Measurements from ENCODE around the gene AKAP7.
A peak's percentile ranks its signal among the peaks of the same experiment; 100 is the strongest.

Gene AKAP7

GRCh38 chr6:131134220-131134979 is 867 bp upstream of the AKAP7 start:
- H3K4me1 ChIP-seq (ENCODE audit: control insufficient read depth, insufficient read depth, low read length) = peaks cover 14% of the 10 kb centered on the region; the same call in 1 of the 2 replicates
- H3K27ac ChIP-seq (ENCODE audit: low read depth, low read length) = peak overlapping the region; percentile 77
- peak overlapping the region; percentile 68; the same call in 1 of the 2 replicates for H3K9ac ChIP-seq (ENCODE audit: low read depth, low read length)
- H3K27me3 ChIP-seq (ENCODE audit: control insufficient read depth, insufficient read depth, low read length) = peaks cover 22% of the 10 kb centered on the region
- no peaks in the 10 kb centered on the region for H3K9me3 ChIP-seq (ENCODE audit: control insufficient read depth, insufficient read depth, low read length)
- peak overlapping the region; percentile 69 for H3K4me3 ChIP-seq (ENCODE audit: low read depth, low read length)
- no peaks in the 10 kb centered on the region for H3K36me3 ChIP-seq (ENCODE audit: control insufficient read depth, insufficient read depth, low read length)

- peak overlapping the region; percentile 69 for H3K4me3 ChIP-seq (ENCODE audit: low read depth, low read length)
- H3K36me3 ChIP-seq (ENCODE audit: control insufficient read depth, insufficient read depth, low read length) = no peaks in the 10 kb centered on the region
- H3K27ac ChIP-seq (ENCODE audit: low read depth, low read length) = peak overlapping the region; percentile 77
- H3K4me1 ChIP-seq (ENCODE audit: control insufficient read depth, insufficient read depth, low read length) = peaks cover 14% of the 10 kb centered on the region; the same call in 1 of the 2 replicates
- no peaks in the 10 kb centered on the region for H3K9me3 ChIP-seq (ENCODE audit: control insufficient read depth, insufficient read depth, low read length)
- peaks cover 22% of the 10 kb centered on the region for H3K27me3 ChIP-seq (ENCODE audit: control insufficient read depth, insufficient read depth, low read length)
- H3K9ac ChIP-seq (ENCODE audit: low read depth, low read length) = peak overlapping the region; percentile 68
Observed at GRCh38 chr6:131134980-131135243, 355 bp upstream of the AKAP7 start.

GRCh38 chr6:131136021-131136786 is 937 bp downstream of the AKAP7 start:
- Histone ChIP-seq H3K4me3 (ENCODE audit: low read depth, low read length) (peak overlapping the region; percentile 69), H3K36me3 (ENCODE audit: control insufficient read depth, insufficient read depth, low read length) (no peaks in the 10 kb centered on the region), H3K9ac (ENCODE audit: low read depth, low read length) (peak overlapping the region; percentile 43), H3K4me1 (ENCODE audit: control insufficient read depth, insufficient read depth, low read length) (peaks cover 14% of the 10 kb centered on the region; the same call in 1 of the 2 replicates), H3K9me3 (ENCODE audit: control insufficient read depth, insufficient read depth, low read length) (no peaks in the 10 kb centered on the region), H3K27me3 (ENCODE audit: control insufficient read depth, insufficient read depth, low read length) (peaks cover 22% of the 10 kb centered on the region), H3K27ac (ENCODE audit: low read depth, low read length) (peak overlapping the region; percentile 36)

- no peak overlapping the region for H3K4me3 ChIP-seq (ENCODE audit: low read depth, low read length)
- no peak overlapping the region for H3K9ac ChIP-seq (ENCODE audit: low read depth, low read length)
Observed at GRCh38 chr6:131139599-131139998, 4.3 kb downstream of the AKAP7 start.

GRCh38 chr6:131143319-131143718 is 8.1 kb downstream of the AKAP7 start:
- no peak overlapping the region for H3K27ac ChIP-seq (ENCODE audit: low read depth, low read length)
- no peaks in the 10 kb centered on the region for H3K4me1 ChIP-seq (ENCODE audit: control insufficient read depth, insufficient read depth, low read length)
- H3K36me3 ChIP-seq (ENCODE audit: control insufficient read depth, insufficient read depth, low read length) = no peaks in the 10 kb centered on the region
- no peaks in the 10 kb centered on the region for H3K27me3 ChIP-seq (ENCODE audit: control insufficient read depth, insufficient read depth, low read length)
- H3K9me3 ChIP-seq (ENCODE audit: control insufficient read depth, insufficient read depth, low read length) = 0 out of 2 replicates have a peak, but pooled peaks cover 3% of the 10 kb centered on the region
- H3K9ac ChIP-seq (ENCODE audit: low read depth, low read length) = no peak overlapping the region
- no peak overlapping the region for H3K4me3 ChIP-seq (ENCODE audit: low read depth, low read length)

More at GRCh38 chr6:131139599-131139998, 4.3 kb downstream of the AKAP7 start:
- Histone ChIP-seq H3K9me3 (ENCODE audit: control insufficient read depth, insufficient read depth, low read length) (0 out of 2 replicates have a peak, but pooled peaks cover 3% of the 10 kb centered on the region), H3K4me1 (ENCODE audit: control insufficient read depth, insufficient read depth, low read length) (peaks cover 12% of the 10 kb centered on the region; the same call in 1 of the 2 replicates), H3K27ac (ENCODE audit: low read depth, low read length) (no peak overlapping the region), H3K36me3 (ENCODE audit: control insufficient read depth, insufficient read depth, low read length) (no peaks in the 10 kb centered on the region), H3K27me3 (ENCODE audit: control insufficient read depth, insufficient read depth, low read length) (peaks cover 15% of the 10 kb centered on the region)

GRCh38 chr6:131146865-131147264 is 11.6 kb downstream of the AKAP7 start:
- Histone ChIP-seq H3K9me3 (ENCODE audit: control insufficient read depth, insufficient read depth, low read length) (0 out of 2 replicates have a peak, but pooled peaks cover 3% of the 10 kb centered on the region), H3K4me1 (ENCODE audit: control insufficient read depth, insufficient read depth, low read length) (no peaks in the 10 kb centered on the region), H3K27me3 (ENCODE audit: control insufficient read depth, insufficient read depth, low read length) (no peaks in the 10 kb centered on the region), H3K27ac (ENCODE audit: low read depth, low read length) (no peak overlapping the region), H3K9ac (ENCODE audit: low read depth, low read length) (no peak overlapping the region), H3K4me3 (ENCODE audit: low read depth, low read length) (no peak overlapping the region), H3K36me3 (ENCODE audit: control insufficient read depth, insufficient read depth, low read length) (no peaks in the 10 kb centered on the region)

GRCh38 chr6:131156411-131156810 is 21.1 kb downstream of the AKAP7 start:
- H3K4me3 ChIP-seq (ENCODE audit: low read depth, low read length) = no peak overlapping the region
- no peaks in the 10 kb centered on the region for H3K27me3 ChIP-seq (ENCODE audit: control insufficient read depth, insufficient read depth, low read length)
- H3K4me1 ChIP-seq (ENCODE audit: control insufficient read depth, insufficient read depth, low read length) = peaks cover 17% of the 10 kb centered on the region
- no peak overlapping the region for H3K9ac ChIP-seq (ENCODE audit: low read depth, low read length)
- no peaks in the 10 kb centered on the region for H3K36me3 ChIP-seq (ENCODE audit: control insufficient read depth, insufficient read depth, low read length)
- no peaks in the 10 kb centered on the region for H3K9me3 ChIP-seq (ENCODE audit: control insufficient read depth, insufficient read depth, low read length)
- no peak overlapping the region for H3K27ac ChIP-seq (ENCODE audit: low read depth, low read length)

GRCh38 chr6:131159578-131159977 is 24.3 kb downstream of the AKAP7 start:
- Histone ChIP-seq H3K27ac (ENCODE audit: low read depth, low read length) (no peak overlapping the region), H3K4me3 (ENCODE audit: low read depth, low read length) (no peak overlapping the region), H3K9ac (ENCODE audit: low read depth, low read length) (no peak overlapping the region), H3K36me3 (ENCODE audit: control insufficient read depth, insufficient read depth, low read length) (no peaks in the 10 kb centered on the region), H3K9me3 (ENCODE audit: control insufficient read depth, insufficient read depth, low read length) (no peaks in the 10 kb centered on the region), H3K4me1 (ENCODE audit: control insufficient read depth, insufficient read depth, low read length) (peaks cover 47% of the 10 kb centered on the region), H3K27me3 (ENCODE audit: control insufficient read depth, insufficient read depth, low read length) (no peaks in the 10 kb centered on the region)

- Histone ChIP-seq H3K9ac (ENCODE audit: low read depth, low read length) (no peak overlapping the region), H3K4me3 (ENCODE audit: low read depth, low read length) (no peak overlapping the region), H3K27me3 (ENCODE audit: control insufficient read depth, insufficient read depth, low read length) (no peaks in the 10 kb centered on the region), H3K36me3 (ENCODE audit: control insufficient read depth, insufficient read depth, low read length) (no peaks in the 10 kb centered on the region), H3K9me3 (ENCODE audit: control insufficient read depth, insufficient read depth, low read length) (no peaks in the 10 kb centered on the region), H3K27ac (ENCODE audit: low read depth, low read length) (no peak overlapping the region), H3K4me1 (ENCODE audit: control insufficient read depth, insufficient read depth, low read length) (peaks cover 47% of the 10 kb centered on the region)
Observed at GRCh38 chr6:131160254-131160758, 25.0 kb downstream of the AKAP7 start.

- H3K4me3 ChIP-seq (ENCODE audit: low read depth, low read length) = peak overlapping the region; percentile 4
- H3K9ac ChIP-seq (ENCODE audit: low read depth, low read length) = no peak overlapping the region
- no peaks in the 10 kb centered on the region for H3K36me3 ChIP-seq (ENCODE audit: control insufficient read depth, insufficient read depth, low read length)
- peak overlapping the region; percentile 57 for H3K27ac ChIP-seq (ENCODE audit: low read depth, low read length)
- H3K27me3 ChIP-seq (ENCODE audit: control insufficient read depth, insufficient read depth, low read length) = no peaks in the 10 kb centered on the region
- no peaks in the 10 kb centered on the region for H3K9me3 ChIP-seq (ENCODE audit: control insufficient read depth, insufficient read depth, low read length)
- peaks cover 47% of the 10 kb centered on the region for H3K4me1 ChIP-seq (ENCODE audit: control insufficient read depth, insufficient read depth, low read length)
Observed at GRCh38 chr6:131161987-131162386, 26.7 kb downstream of the AKAP7 start.

- no peaks in the 10 kb centered on the region for H3K27me3 ChIP-seq (ENCODE audit: control insufficient read depth, insufficient read depth, low read length)
- H3K9ac ChIP-seq (ENCODE audit: low read depth, low read length) = no peak overlapping the region
- H3K9me3 ChIP-seq (ENCODE audit: control insufficient read depth, insufficient read depth, low read length) = no peaks in the 10 kb centered on the region
- H3K4me1 ChIP-seq (ENCODE audit: control insufficient read depth, insufficient read depth, low read length) = peaks cover 42% of the 10 kb centered on the region
- H3K4me3 ChIP-seq (ENCODE audit: low read depth, low read length) = no peak overlapping the region
- H3K36me3 ChIP-seq (ENCODE audit: control insufficient read depth, insufficient read depth, low read length) = no peaks in the 10 kb centered on the region
- H3K27ac ChIP-seq (ENCODE audit: low read depth, low read length) = no peak overlapping the region
Observed at GRCh38 chr6:131163886-131164285, 28.6 kb downstream of the AKAP7 start.

Measured in HUES48 (cell line).